SHP77 treated with DMSO at 0.1 percent for 48 hours (cell line): ENCODE results near the gene CCRL2.
"Not testable (repeated sequence)": the region's sequence is repeated elsewhere in the genome, so short reads cannot be mapped to it uniquely, and the experiment has no call there.

ENCODE experiments used
- DNase-seq: peaks from one replicate; lab custom pipeline; 2025; lab: John Stamatoyannopoulos, UW

CCRL2 gene

DNA sequence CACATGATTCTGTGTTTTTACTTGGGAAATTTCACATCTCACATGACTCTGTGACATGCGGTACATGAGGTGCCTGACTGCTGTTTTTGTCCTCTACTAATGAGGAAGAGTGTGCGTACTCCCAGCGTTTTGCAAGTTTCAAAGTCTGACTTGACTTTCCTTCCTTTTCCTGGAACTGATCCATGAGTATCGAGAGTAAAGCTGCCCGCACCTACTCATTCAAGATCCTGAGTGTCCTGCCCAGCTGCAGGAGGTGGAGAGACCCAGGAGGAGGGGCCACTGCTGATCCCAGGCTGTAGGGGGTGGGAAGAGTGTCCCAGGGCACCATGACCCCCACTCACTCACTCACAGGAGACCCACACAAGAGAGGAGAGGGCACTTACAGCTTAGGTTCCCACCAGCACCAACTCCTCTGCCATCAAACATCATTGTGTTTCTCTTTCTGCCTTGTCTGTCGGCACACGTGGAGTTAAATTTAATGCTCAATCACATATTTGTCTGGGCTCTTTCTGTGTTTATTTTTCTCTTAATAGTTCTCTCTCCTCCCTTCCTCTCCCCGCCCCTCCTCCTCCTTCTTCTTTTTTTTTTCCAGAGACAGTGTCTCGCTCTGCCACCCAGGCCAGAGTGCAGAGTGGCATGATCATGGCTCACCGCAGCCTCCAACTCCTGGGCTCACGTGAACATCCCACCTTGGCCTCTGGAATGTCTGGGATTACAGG, 1.6 kb upstream of the CCRL2 start:
- no peak for DNase-seq

DNA sequence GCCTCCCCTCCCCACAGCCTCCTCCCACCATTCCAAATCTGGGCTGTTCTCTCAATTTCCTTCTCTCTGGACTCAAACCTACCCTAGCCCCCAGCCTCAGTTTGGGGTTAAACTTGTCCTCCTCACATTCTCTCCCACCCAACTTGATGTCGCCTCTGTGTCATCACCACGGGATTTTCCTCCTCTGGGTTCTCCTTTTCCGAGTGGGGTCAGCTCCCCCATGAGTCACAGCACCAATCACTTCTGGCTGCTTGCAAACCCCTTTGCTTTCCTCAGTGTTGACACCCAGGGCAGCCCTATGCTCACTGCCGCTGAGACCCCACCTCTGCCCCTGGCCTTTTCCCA, 644 bp upstream of the CCRL2 start:
- no peak for DNase-seq

DNA sequence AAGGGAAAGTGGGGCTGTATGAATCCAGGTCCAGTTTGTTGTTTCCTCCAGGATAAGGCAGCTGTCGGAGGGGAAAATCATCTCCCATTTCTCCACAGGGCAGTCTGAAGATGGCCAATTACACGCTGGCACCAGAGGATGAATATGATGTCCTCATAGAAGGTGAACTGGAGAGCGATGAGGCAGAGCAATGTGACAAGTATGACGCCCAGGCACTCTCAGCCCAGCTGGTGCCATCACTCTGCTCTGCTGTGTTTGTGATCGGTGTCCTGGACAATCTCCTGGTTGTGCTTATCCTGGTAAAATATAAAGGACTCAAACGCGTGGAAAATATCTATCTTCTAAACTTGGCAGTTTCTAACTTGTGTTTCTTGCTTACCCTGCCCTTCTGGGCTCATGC, 911 bp downstream of the CCRL2 start:
- no peak for DNase-seq

DNA sequence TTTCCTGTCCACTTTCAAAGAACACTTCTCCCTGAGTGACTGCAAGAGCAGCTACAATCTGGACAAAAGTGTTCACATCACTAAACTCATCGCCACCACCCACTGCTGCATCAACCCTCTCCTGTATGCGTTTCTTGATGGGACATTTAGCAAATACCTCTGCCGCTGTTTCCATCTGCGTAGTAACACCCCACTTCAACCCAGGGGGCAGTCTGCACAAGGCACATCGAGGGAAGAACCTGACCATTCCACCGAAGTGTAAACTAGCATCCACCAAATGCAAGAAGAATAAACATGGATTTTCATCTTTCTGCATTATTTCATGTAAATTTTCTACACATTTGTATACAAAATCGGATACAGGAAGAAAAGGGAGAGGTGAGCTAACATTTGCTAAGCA, 1.8 kb downstream of the CCRL2 start:
- no peak for DNase-seq

DNA sequence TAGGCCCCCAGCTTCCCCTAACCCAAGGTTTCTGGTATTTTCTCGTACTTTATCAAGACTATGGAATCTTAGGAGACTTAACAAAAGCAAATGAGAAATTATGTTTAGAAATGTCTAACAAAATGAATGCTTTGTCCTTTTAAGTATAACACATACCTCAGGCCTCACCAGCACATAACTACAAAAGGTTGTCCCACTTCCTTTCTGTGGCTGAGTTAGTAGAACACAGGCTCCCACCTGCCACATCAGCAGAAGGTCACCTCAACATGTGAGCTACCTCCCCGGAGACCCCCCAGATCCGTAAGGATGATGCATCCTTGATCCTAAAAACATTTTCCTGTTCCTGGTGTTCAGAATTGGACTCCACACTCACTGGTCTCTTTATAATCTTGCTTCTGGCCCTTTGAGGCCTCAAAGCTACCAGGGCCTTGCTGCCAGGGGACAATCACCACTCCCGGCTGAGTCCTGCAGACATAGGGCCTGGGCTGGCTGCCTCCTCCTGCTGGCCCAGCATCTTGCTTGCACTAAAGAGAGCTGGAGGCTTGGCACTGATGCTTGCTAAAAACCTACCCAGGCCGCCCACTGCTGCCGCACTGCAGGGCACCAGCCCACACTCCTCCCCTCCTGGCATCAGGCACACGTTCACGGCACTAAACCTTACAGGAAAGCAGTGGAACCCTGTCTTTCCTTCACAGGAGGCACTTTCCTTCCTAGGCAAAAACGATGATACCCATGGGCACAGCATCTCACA, 2.9 kb downstream of the CCRL2 start:
- DNase-seq, result no peak

DNA sequence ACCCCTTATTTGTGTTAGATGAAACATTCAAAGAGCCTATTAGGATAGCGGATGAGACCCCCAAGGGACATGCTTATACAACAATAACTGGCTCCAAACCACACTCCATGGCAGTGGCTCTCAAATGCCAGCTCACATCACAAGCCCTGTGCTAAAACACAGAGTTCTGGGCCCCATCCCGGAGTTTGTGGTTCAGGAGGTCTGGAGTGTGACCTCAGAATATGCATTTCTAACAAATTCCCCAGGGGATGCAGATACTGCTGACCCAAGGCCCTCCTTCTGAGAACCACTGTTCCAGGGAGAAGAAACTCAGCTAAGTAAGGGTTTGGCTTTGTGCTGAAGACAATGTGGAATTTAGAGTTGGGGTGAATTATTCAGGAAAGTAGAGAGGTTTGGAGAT, 3.6 kb downstream of the CCRL2 start:
- DNase-seq, result no peak

DNA sequence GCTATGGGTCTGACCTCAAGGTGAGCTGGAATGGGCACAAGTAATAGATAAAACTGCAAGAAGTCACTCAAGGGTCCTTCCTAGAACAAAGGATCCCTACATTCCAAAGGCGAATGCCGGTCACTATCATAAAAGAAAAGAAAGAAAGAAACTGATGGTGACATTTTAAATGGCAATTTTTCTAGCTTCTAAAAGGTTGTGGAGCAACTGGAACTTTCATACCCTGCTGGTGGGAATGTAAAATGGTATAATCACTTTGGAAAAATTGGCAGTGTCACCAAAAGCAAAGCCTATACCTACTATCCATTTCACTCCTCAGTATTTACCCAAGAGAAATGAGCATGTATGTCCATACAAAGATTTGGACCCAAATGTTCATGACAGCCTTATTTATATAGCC, 4.2 kb downstream of the CCRL2 start:
- DNase-seq, result no peak

DNA sequence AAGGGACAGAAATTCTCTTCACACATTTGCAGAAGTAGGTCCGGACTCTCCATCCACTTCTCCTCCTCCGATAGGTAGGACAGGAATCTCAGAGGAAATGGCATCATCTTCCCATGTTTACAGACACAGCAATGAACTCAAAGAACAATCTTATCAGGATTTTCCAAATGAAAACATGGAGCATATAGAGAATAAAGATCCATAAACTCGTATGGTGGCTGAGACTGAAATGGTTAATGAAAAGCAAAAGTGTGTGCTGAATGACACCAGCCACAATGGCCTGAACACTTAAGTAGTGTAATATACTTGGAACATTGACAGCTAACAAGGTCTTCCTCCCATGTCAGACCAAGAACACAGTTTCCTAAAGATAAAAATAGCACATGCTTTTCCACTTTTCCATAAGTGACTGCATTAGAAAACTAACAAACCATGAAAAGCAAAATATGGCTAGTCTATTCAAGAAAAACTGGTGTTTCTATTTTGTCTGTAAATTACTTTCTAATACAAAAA, 5.8 kb downstream of the CCRL2 start:
- no peak for DNase-seq

DNA sequence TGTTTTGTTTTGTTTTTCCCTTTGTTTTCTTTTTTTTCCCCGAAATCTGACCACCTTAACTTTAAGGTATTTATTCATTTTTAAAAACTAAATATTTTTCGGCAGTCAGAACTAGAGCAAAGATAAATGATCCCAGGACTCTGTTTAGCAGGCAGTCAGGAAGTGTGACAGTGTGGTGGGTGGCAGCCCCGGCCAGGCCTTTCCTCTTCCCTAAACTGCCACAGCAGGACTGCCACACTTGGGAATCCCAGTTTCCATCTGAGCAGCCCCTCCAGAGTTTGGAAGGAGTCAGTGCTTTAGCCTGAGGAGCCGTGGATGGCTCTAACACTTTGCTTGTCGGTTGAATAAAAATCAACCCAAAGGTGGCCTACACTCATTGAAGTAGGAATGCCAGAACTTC, 6.9 kb downstream of the CCRL2 start:
- DNase-seq, result no peak

DNA sequence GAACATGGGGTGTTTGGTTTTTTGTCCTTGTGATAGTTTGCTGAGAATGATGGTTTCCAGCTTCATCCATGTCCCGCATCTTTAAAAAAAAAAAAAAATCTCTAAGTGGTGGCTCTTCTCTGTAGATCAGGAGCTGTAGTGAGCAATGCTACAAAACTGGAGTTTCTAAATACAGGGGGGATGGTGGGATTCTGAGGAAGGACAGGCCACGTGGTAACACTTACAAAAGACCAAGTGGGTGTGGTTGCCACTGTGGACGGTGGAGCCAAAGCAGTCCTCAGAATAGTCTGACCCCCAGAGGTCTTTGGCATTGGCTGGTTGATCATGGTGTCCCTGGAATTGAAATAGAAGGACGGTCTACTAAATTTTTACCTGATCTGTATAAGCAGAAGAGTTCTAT, 7.7 kb downstream of the CCRL2 start:
- DNase-seq, result no peak

DNA sequence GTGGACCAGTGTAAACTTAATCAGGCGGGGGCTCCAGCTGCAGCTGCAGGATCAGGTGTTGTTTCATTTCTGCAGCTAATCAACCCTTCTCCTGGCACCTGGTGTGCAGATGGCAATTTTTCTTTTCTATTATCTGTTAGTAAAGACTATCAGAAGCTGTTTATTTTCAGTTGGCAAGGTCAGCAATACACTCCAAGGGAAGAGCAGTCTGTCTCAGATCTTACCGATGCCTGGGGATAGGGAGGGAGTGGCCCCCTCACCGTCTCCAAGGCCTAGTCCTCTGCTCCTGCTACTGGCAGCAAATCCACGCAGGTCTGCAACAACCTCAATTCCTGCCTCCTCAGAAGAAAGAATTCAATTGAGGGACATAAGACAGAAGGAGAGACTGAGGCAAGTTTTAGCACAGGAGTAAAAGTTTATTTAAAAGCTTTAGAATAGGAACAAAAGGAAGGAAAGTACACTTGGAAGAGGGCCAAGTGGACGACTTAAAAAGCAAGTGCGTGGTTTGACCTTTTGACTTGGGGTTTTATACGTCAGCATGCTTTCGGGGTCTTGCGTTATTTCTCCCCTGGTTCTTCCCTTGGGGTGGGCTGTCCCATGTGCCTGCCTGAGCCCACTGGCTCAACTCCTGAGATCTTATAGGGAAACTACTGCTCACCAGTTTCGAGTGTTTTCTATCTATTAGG, 9.2 kb downstream of the CCRL2 start:
- peak; percentile 4 for DNase-seq

DNA sequence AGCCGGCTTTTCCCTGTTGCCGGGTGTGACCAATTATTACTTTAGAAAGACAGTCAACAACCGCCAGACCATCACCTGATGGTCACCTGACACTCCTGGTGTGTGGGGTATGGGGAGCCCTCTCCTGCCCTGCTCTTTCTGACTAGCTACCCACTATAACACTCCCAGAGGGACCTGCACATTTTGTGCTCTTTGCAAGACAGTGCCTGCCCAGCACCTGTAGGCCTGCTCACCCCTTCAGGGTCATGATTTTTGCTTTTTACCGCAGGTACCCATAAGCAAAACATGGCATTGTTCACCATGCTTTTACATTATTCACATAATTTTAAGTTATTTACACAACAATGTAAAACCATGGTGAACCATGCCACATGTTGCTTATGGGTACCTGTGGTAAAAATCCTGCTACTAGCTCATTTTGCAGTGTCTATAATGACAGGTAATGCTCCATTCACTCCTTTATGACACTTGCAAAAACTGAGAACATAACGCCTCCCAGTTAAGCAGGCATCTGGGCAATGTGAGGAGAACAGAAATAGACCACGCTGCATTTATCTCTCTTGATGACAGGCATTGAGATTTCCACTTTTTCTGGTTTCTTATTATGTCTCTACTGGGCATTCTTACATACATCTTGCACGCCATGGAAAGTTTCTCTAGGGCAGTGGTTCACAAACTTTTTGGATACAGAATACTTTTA, 9.9 kb downstream of the CCRL2 start:
- no peak for DNase-seq

DNA sequence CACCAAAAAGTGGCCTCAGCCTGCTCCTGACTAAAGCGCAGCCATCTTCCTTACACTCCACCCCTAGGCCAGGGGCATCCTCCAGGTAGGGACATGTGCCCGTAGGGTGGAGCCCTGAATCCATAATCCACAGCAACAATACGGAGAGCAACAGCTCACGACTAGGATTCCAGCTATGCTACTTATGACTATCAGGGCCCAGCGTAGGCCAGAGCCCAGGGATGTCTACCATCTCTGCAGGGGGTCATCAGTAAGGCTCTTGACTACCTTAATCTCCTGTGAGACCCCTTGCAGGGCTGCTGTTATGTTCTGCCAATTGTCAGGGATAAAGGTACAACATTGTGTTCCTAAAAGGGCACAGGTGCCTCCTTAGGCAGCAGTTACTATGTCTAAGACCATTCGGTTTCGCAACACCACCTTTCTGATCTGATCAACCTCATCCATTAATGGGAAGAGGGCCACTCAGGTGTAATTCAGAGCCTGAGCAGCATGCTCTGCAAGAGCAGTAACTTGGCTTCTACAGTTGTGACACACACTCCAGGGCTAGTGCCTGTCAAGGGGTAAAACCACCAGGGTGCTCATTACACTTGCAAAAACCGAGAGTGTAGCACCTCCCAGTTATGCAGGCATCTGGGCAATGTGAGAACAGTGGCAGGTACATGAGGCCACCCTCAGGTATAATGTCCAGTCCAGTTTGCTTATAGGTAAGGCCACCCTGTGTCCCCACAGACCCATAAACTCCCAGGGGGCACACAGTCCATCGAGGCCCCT, 11.0 kb downstream of the CCRL2 start:
- no peak for DNase-seq

DNA sequence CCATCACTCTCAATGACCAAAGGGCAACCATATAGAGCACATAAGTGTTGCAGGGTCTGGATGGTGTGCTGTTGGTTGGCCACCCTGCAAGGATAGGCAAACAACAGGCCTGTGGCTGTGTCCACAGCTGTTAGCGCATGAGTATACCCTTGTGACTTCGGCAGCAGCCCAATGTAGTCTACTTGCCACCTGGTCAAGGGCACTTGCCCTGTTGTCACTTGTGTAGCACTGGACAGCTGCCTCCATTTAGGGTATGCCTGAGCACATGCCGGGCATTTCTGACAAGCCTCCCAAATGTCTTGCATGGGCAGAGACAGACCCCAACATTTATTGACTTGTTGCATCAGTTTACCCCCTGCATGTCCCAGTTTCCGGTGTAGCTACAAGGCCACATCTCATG, 12.8 kb downstream of the CCRL2 start:
- no peak for DNase-seq

DNA sequence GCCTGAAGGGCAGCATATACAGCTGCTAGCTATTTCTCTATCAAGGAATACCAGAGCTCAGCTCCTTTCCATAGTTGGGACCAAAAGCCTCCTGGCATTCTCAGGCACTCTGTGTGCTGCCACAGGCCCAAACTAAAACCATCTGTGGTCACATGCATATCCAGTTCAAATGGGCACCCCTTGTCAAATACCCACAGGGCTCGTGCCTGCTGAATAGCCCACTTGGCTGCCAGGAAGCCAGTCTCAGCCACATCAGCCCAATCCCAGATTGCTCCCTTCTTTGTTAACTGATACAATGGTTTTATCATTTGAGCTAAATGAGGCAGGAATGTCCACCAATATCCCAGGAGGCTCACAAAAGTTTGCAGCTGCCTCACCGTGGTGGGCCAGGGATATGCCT, 13.9 kb downstream of the CCRL2 start:
- DNase-seq, result no peak

DNA sequence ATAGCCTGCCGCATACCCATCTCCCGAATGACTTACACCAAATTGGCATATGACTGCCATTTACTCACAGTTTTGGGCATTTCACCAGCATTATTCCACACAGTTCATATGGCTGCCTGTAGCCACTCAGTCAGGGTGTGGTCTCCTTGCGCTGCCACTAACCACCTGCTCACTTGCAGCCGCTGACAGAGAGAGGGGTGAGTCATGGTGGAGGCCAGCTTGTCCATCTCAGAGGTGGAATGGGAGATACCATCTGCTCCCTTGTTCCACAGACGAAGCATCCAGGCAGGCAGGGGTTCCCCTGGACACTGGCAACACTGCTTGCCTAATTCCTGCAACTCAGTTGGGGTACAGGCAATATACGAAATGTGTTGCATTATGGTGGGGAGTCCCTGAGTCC, 15.6 kb downstream of the CCRL2 start:
- no peak for DNase-seq

DNA sequence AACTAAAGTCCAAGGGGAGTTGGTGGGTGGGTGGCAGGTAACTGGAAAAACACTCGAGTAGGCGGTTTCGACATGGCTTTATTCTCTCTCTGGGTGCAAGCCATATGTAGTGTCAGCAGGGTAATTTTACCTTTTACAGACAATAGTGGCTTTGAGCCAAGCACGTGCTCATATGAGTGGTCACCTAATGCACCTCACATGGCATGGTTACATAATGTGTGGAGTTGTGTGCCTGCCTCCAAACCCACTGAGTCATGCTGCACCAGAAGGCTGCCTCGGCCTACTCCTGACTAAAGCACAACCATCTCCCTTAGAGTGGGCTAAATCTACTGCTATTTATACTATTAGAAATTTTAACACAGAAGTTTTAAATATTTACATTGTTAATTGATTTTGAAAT, 16.5 kb downstream of the CCRL2 start:
- DNase-seq, result no peak

DNA sequence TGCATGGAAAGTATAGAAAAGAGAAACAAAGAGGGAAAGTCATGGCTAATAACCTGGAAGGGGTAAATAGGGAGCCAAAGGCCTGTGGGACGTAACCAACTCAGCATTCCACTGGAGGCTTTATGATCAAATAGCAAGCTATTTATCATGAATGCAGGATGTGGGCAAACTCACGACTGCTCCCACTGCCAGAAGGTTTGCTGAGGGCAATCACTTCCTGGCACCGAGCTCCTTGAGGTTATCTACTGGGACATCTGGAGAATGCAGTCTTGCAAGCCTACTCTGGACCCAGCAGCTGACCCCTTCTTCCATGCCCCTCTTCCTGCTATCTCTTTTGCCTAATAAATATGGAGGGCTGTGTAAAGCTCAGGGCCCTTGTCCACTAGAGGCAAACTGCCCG, 19.4 kb downstream of the CCRL2 start:
- DNase-seq, result not testable (repeated sequence)

DNA sequence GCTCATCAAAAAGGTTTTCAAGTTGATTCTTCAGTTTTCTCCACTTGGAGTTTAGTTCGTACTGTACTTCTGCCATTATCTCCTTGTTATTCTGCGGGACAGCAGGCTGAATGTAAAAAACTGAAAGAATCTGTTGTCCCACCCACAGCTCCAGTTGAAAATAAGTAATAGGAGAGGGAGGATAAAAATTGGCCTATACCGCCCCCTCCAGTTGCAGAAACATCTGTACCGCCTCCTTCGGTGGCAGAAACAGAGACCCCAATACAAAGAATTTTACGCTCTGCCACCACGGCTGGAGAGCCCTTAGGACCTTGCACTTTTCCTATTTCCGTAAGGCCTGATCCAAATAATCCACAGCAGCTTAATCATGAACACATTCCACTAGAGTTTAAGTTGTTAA, 20.3 kb downstream of the CCRL2 start:
- not testable (repeated sequence) for DNase-seq

DNA sequence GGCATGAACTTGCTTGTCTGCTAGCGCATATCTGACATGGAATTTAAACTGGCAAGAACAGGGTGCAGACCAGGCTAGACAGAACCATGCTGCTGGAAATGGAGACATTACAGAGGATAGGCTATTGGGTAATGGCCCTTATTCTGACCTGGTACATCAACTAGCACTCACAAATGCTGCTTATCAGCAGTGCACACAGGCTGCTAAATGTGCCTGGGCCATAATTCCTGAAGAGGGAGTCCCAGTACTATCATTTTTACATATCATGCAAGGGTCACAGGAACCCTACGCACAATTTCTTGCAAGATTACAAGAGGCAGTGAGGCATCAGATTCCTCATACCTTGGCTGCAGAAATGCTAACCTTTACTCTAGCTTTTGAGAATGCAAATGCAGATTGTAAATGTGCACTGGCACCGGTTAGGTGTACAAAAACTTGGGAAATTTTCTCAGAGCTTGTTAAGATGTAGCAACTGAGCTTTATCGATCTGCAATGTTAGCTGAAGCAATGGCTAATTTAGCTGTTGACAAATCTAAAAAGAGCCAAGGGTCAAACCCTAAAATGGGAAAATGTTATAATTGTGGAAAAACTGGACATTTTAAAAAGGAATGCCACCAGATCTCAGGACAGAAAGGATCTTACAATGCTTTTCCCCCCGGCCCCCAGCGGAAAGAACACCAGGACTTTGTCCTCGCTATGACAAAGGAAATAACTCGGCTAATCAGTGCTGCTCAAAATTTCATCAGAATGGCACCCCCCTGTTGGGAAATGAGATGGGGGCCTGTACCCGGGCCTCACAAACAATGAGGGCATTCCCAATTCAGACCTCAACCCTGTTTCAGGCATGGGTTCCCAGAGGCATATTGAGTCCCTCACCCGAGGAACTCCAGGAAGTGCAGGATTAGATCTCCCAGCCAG, 21.1 kb downstream of the CCRL2 start:
- no peak for DNase-seq

DNA sequence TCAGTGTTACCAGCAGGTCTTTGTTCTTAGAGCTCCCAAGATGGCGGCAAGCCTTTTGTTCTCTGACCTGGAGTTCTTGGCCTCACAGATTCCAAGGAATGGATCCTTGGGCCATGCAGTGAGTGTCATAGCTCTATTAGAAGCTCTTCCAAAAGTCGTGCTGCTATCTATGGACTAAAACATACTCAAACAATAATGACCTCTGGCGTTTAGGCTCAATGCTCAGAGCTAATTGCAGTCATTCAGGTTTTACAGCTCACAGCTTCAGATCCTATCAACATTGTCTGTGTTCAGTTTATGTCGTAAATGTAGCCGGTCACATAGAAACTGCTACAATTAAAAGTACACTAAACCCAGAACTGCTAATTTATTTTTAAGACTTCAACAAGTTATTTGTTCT, 22.2 kb downstream of the CCRL2 start:
- DNase-seq, result no peak
